Duodenal mucosa (tissue), 2 donors: ENCODE measurements around the gene RSPRY1.
"Not testable (repeated sequence)": the region's sequence is repeated elsewhere in the genome, so short reads cannot be mapped to it uniquely, and the experiment has no call there.

ENCODE experiments used
- H3K27ac ChIP-seq: one replicate; pipeline ENCODE4 v1.7.0; 2013; ENCODE audit warnings: low read depth, low read length
- H3K27me3 ChIP-seq, 2 donors: one replicate each; pipeline ENCODE4 v1.7.0; 2013; ENCODE audit warnings: low read length in 2 of 2, control low read depth in 1 of 2; ENCODE audit not compliant: insufficient read depth in 2 of 2, control insufficient read depth in 1 of 2
- H3K36me3 ChIP-seq, 2 donors: one replicate each; pipeline ENCODE4 v1.7.0; 2013; ENCODE audit warnings: low read length in 2 of 2, control low read depth in 1 of 2; ENCODE audit not compliant: insufficient read depth in 2 of 2, control insufficient read depth in 1 of 2
- H3K4me1 ChIP-seq, 2 donors: one replicate each; pipeline ENCODE4 v1.7.0; 2013; ENCODE audit warnings: low read length in 2 of 2, control low read depth in 1 of 2; ENCODE audit not compliant: insufficient read depth in 2 of 2, control insufficient read depth in 1 of 2
- H3K4me3 ChIP-seq, 2 donors: one replicate each; pipeline ENCODE4 v1.7.0; 2013; ENCODE audit warnings: low read length in 2 of 2, low read depth in 1 of 2
- H3K9ac ChIP-seq, 2 donors: one replicate each; pipeline ENCODE4 v1.7.0; 2013; ENCODE audit warnings: low read length in 2 of 2, low read depth in 1 of 2
- H3K9me3 ChIP-seq, 2 donors: one replicate each; pipeline ENCODE4 v1.7.0; 2013; ENCODE audit warnings: low read length in 2 of 2, control low read depth in 1 of 2; ENCODE audit not compliant: control insufficient read depth in 1 of 2

Gene RSPRY1

GRCh38 chr16:57192720-57193486, 6.8 kb downstream of the RSPRY1 start:
- no peak overlapping the region for H3K9ac ChIP-seq
- H3K9me3 ChIP-seq: no peaks in the 10 kb centered on the region
- H3K36me3 ChIP-seq: peaks cover 0 to 8% of the 10 kb centered on the region in 2 donors
- no peaks in the 10 kb centered on the region for H3K27me3 ChIP-seq
- no peak overlapping the region for H3K4me3 ChIP-seq
- H3K4me1 ChIP-seq: peaks cover 18 to 20% of the 10 kb centered on the region in 2 donors
- H3K27ac ChIP-seq: no peak overlapping the region

- Histone ChIP-seq H3K9ac (no peak overlapping the region), H3K4me3 (no peak overlapping the region), H3K36me3 (peaks cover 0 to 11% of the 10 kb centered on the region in 2 donors), H3K9me3 (no peaks in the 10 kb centered on the region), H3K4me1 (peaks cover 12 to 16% of the 10 kb centered on the region in 2 donors), H3K27me3 (no peaks in the 10 kb centered on the region), H3K27ac (no peak overlapping the region)
These were observed 8.4 kb downstream of the RSPRY1 start for GRCh38 chr16:57194512-57194911.

- peaks cover 7 to 8% of the 10 kb centered on the region in 2 donors for H3K4me1 ChIP-seq
- peaks cover 0 to 4% of the 10 kb centered on the region in 2 donors for H3K36me3 ChIP-seq
- no peaks in the 10 kb centered on the region for H3K27me3 ChIP-seq
- no peak overlapping the region for H3K27ac ChIP-seq
- no peaks in the 10 kb centered on the region for H3K9me3 ChIP-seq
- H3K4me3 ChIP-seq: no peak overlapping the region
- H3K9ac ChIP-seq: no peak overlapping the region
These were observed 10.2 kb downstream of the RSPRY1 start for GRCh38 chr16:57196286-57196685.

- peaks cover 5 to 8% of the 10 kb centered on the region in 2 donors for H3K4me1 ChIP-seq
- no peaks in the 10 kb centered on the region for H3K27me3 ChIP-seq
- H3K9ac ChIP-seq: no peak overlapping the region
- H3K9me3 ChIP-seq: no peaks in the 10 kb centered on the region
- no peak overlapping the region for H3K4me3 ChIP-seq
- H3K27ac ChIP-seq: no peak overlapping the region
- peaks cover 0 to 4% of the 10 kb centered on the region in 2 donors for H3K36me3 ChIP-seq
These were observed 10.6 kb downstream of the RSPRY1 start for GRCh38 chr16:57196753-57197152.

GRCh38 chr16:57200321-57200720, 14.2 kb downstream of the RSPRY1 start:
- not testable (repeated sequence) for H3K4me1 ChIP-seq, H3K4me3 ChIP-seq, H3K9ac ChIP-seq, H3K27me3 ChIP-seq, H3K27ac ChIP-seq, H3K9me3 ChIP-seq
- H3K36me3 ChIP-seq: peaks cover 11 to 13% of the 10 kb centered on the region in 2 donors

GRCh38 chr16:57200926-57201325, 14.8 kb downstream of the RSPRY1 start:
- H3K27ac ChIP-seq, H3K9me3 ChIP-seq, H3K4me3 ChIP-seq, H3K9ac ChIP-seq, H3K4me1 ChIP-seq, H3K27me3 ChIP-seq: not testable (repeated sequence)
- peaks cover 11 to 18% of the 10 kb centered on the region in 2 donors for H3K36me3 ChIP-seq

GRCh38 chr16:57202095-57202886, 16.2 kb downstream of the RSPRY1 start:
- peaks cover 15 to 29% of the 10 kb centered on the region in 2 donors for H3K36me3 ChIP-seq
- no peaks in the 10 kb centered on the region for H3K27me3 ChIP-seq
- H3K9ac ChIP-seq: no peak overlapping the region
- H3K9me3 ChIP-seq: no peaks in the 10 kb centered on the region
- H3K4me3 ChIP-seq: no peak overlapping the region
- no peak overlapping the region for H3K27ac ChIP-seq
- H3K4me1 ChIP-seq: no peaks in the 10 kb centered on the region

GRCh38 chr16:57203451-57203850, 17.3 kb downstream of the RSPRY1 start:
- Histone ChIP-seq H3K27ac (no peak overlapping the region), H3K4me3 (no peak overlapping the region), H3K27me3 (no peaks in the 10 kb centered on the region), H3K36me3 (peaks cover 21 to 36% of the 10 kb centered on the region in 2 donors), H3K4me1 (no peaks in the 10 kb centered on the region), H3K9ac (no peak overlapping the region), H3K9me3 (no peaks in the 10 kb centered on the region)

GRCh38 chr16:57204675-57205074, 18.5 kb downstream of the RSPRY1 start:
- H3K27ac ChIP-seq: no peak overlapping the region
- H3K4me3 ChIP-seq: no peak overlapping the region
- H3K4me1 ChIP-seq: no peaks in the 10 kb centered on the region
- H3K9me3 ChIP-seq: no peaks in the 10 kb centered on the region
- H3K9ac ChIP-seq: no peak overlapping the region
- no peaks in the 10 kb centered on the region for H3K27me3 ChIP-seq
- peaks cover 21 to 43% of the 10 kb centered on the region in 2 donors for H3K36me3 ChIP-seq

- H3K9me3 ChIP-seq: no peaks in the 10 kb centered on the region
- H3K36me3 ChIP-seq: peaks cover 30 to 80% of the 10 kb centered on the region in 2 donors
- no peak overlapping the region for H3K9ac ChIP-seq
- H3K27me3 ChIP-seq: no peaks in the 10 kb centered on the region
- H3K4me3 ChIP-seq: no peak overlapping the region
- no peak overlapping the region for H3K27ac ChIP-seq
- H3K4me1 ChIP-seq: no peaks in the 10 kb centered on the region
These were observed 22.8 kb downstream of the RSPRY1 start for GRCh38 chr16:57208926-57209325.
